ENCODE measurements around the gene GALNTL6. TPM values are rescaled to one million over a fixed set of nuclear protein-coding genes. Genes with fewer than 3 reads are reported as not detected.

GALNTL6 gene
- total and polyA plus RNA-seq, 8 donors: 0.15 to 0.87 (median 0.58) TPM; not detected in 3

DNA sequence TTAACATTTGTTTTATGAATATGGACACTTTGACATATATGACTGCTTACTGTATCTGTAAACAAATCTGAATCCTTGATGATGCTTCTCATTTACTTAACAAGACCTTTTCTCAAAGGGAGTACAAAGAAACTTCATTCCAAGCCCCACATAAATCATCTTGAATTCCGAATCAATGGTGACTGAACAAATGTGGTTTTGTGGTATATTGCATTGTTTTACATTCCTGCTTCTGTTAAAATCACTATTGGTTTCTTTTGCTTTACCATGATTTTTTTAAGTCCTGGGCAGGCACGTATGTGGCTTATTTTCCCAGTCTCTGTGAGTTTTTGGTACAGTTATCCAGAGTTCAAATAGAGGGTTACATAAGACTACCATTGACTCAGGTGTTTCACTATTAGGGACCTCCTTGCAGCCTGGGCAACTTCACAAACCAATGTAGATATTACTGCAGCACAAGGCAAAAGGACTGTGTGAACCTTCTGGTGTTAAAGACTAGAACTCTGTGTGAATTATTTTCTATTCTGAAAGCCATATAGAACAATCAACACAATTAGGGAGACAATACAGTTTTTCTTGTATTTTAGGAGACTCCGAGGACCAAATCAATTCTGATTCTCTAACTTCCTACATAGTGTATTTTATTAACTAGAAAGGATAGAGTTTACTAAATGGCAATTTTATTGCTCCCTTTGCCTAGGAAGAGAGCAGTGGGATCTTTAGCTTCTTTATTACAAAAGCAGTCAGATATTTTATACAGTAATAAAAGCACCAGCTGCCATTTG lies 196.4 kb downstream of the GALNTL6 start:
- Histone ChIP-seq H3K27ac (no peak overlapping the region), H3K36me3 (no peaks in the 10 kb centered on the region), H3K9me3 (no peaks in the 10 kb centered on the region), H3K4me1 (no peaks in the 10 kb centered on the region), H3K4me3 (no peak overlapping the region), H3K27me3 (no peaks in the 10 kb centered on the region)
- intact Hi-C loops (cut with DNase I; ENCODE audit: low total_unique reads): no loop called here
- no peak for TF ChIP-seq POLR2AphosphoS5 (IDR thresholded peaks at IDR 0.05)
- TF ChIP-seq POLR2A (IDR thresholded peaks at IDR 0.05): no peak
- DNase-seq: no peak
- 63 to 77% (median 68%) methylated on average over 3 of the region's 3 CpGs for WGBS, 5 donors

DNA sequence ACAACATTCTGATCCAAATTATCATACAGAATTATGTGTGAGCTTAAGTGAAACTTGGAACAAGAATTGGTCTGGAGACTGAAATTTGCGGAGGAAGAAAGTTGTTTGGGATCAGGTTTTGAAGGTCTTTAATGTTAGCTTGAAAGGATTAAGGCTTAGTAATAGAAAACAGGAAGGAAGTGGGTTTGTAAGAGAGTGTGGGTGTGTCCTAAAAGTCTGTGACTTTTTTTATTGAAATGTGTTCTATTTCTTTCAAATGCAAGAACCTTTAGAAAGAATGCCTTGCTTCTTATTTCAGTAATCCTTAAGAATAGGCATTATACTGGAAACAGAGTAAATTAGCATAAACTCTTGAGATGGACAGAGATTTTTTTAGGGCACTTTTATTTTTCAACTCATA lies 198.0 kb downstream of the GALNTL6 start:
- intact Hi-C loops (cut with DNase I; ENCODE audit: low total_unique reads): no loop called here
- no peak for DNase-seq
- TF ChIP-seq, protein P1, sequence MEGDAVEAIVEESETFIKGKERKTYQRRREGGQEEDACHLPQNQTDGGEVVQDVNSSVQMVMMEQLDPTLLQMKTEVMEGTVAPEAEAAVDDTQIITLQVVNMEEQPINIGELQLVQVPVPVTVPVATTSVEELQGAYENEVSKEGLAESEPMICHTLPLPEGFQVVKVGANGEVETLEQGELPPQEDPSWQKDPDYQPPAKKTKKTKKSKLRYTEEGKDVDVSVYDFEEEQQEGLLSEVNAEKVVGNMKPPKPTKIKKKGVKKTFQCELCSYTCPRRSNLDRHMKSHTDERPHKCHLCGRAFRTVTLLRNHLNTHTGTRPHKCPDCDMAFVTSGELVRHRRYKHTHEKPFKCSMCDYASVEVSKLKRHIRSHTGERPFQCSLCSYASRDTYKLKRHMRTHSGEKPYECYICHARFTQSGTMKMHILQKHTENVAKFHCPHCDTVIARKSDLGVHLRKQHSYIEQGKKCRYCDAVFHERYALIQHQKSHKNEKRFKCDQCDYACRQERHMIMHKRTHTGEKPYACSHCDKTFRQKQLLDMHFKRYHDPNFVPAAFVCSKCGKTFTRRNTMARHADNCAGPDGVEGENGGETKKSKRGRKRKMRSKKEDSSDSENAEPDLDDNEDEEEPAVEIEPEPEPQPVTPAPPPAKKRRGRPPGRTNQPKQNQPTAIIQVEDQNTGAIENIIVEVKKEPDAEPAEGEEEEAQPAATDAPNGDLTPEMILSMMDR (IDR thresholded peaks at IDR 0.05): no peak
- TF ChIP-seq POLR2A (IDR thresholded peaks at IDR 0.05) (no peak), POLR2AphosphoS5 (IDR thresholded peaks at IDR 0.05) (no peak), EP300 (IDR thresholded peaks at IDR 0.05) (no peak)
- Histone ChIP-seq H3K27me3 (no peaks in the 10 kb centered on the region), H3K27ac (no peak overlapping the region), H3K4me3 (no peak overlapping the region), H3K36me3 (no peaks in the 10 kb centered on the region), H3K4me1 (no peaks in the 10 kb centered on the region), H3K9me3 (no peaks in the 10 kb centered on the region)
- WGBS, 5 donors: 67 to 80% (median 70%) methylated on average over 1 of the region's 1 CpG

DNA sequence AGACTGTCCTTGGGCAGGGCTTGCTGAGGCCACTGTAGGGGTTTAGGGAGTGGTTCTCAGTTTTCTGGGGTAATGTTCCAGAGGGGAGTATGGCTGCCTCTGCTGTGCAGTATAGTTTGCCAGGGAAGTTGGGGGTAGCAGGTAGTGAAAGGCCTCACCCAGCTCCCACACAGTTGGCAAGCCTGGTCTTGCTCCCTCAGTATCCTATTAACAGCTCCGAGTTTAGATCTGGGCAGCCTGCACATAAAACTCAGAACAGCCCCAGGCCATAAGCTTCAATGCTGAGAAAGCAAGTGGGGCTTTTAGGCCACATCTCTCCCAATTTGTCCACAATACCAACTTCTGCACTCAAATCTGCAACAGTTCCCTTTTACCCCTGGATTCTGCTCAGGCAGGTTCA lies 205.2 kb downstream of the GALNTL6 start:
- no peak for DNase-seq
- no peaks in the 10 kb centered on the region for H3K9me3 ChIP-seq
- intact Hi-C loops (cut with DNase I; ENCODE audit: low total_unique reads): no loop called here
- no peaks in the 10 kb centered on the region for H3K4me1 ChIP-seq
- H3K27me3 ChIP-seq: no peaks in the 10 kb centered on the region
- TF ChIP-seq POLR2A (IDR thresholded peaks at IDR 0.05) (no peak), POLR2AphosphoS5 (IDR thresholded peaks at IDR 0.05) (no peak), EP300 (IDR thresholded peaks at IDR 0.05) (no peak)
- TF ChIP-seq, protein P1 (IDR thresholded peaks at IDR 0.05): no peak
- WGBS, 5 donors: 77 to 92% (median 82%) methylated on average over 1 of the region's 1 CpG
- H3K27ac ChIP-seq: no peak overlapping the region
- no peak overlapping the region for H3K4me3 ChIP-seq
- no peaks in the 10 kb centered on the region for H3K36me3 ChIP-seq

DNA sequence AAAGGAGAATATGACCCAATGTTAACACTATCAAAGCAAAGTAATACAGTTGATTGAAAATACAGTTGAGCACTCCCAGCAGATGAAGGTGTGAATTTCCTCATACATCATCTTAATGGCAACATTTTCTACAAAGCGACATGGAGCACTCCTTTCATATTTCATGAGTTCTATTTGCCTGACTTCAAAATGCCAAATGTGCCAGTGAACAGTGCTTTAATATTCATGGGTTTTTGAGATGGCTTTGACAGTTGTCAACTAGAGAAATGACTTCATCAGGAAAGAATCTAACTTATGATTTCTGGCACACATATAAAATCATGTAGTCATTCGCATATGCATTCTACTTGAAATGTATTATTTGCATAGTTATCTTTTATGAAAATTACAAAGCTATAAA lies 222.4 kb downstream of the GALNTL6 start:
- no peak for TF ChIP-seq POLR2AphosphoS5 (IDR thresholded peaks at IDR 0.05)
- H3K27me3 ChIP-seq: no peaks in the 10 kb centered on the region
- no peak overlapping the region for H3K4me3 ChIP-seq
- H3K36me3 ChIP-seq: no peaks in the 10 kb centered on the region
- WGBS, 5 donors: 84 to 96% (median 88%) methylated on average over 2 of the region's 2 CpGs
- no peaks in the 10 kb centered on the region for H3K9me3 ChIP-seq
- DNase-seq: no peak
- no peak overlapping the region for H3K27ac ChIP-seq
- no peaks in the 10 kb centered on the region for H3K4me1 ChIP-seq
- intact Hi-C loops (cut with DNase I; ENCODE audit: low total_unique reads): no loop called here

DNA sequence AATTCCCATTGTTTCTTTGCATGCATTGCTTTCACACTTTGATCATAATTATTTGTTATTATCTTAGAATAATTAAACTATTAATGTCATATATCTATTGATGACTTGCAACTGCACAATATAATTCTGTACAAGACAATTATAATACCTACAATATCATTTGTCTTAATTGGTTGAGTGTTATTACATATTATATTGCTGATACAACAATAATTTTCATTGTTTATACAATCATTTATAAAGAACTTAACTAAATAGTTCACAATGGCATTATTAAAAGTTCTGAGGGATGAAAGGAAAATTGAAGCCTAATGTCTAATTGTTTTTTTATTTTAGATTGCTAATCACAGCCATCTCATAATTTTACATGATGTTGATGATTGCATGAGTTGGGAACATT lies 227.6 kb downstream of the GALNTL6 start:
- H3K4me1 ChIP-seq: no peaks in the 10 kb centered on the region
- intact Hi-C loops (cut with DNase I; ENCODE audit: low total_unique reads): no loop called here
- no peak for TF ChIP-seq POLR2A (IDR thresholded peaks at IDR 0.05)
- no peak for TF ChIP-seq POLR2AphosphoS5 (IDR thresholded peaks at IDR 0.05)
- TF ChIP-seq EP300 (IDR thresholded peaks at IDR 0.05): no peak
- TF ChIP-seq, protein P1 (IDR thresholded peaks at IDR 0.05): no peak
- H3K36me3 ChIP-seq: no peaks in the 10 kb centered on the region
- H3K4me3 ChIP-seq: no peak overlapping the region
- no peaks in the 10 kb centered on the region for H3K27me3 ChIP-seq
- H3K27ac ChIP-seq: no peak overlapping the region
- no peaks in the 10 kb centered on the region for H3K9me3 ChIP-seq
- no peak for DNase-seq

Measured in stomach (tissue), 9 donors.